ENCODE measurements around the gene USH2A.

- no peak for TF ChIP-seq EZH2phosphoT487 (conservative IDR thresholded peaks at IDR 0.05; ENCODE audit: low read length)
- no peak for TF ChIP-seq CTCF (IDR thresholded peaks at IDR 0.05; ENCODE audit: insufficient read depth, low read length, poor library complexity, severe bottlenecking)
Measured at GRCh38 chr1:215845234-215845891, 577.9 kb downstream of the USH2A start.

Measured in SU-DHL-6 (cell line).